Putamen (tissue), 1 donor: ENCODE measurements around the gene SYNPO.

Experiments
- DNase-seq: peaks from one replicate; pipeline ENCODE4 v3.0.0-alpha.2; 2016; ENCODE audit warnings: low spot score

The SYNPO gene

GRCh38 chr5:150642567-150642927 lies 2.1 kb downstream of the SYNPO start:
- DNase-seq = no peak

- DNase-seq = no peak
Observed at GRCh38 chr5:150642991-150643710, 2.7 kb downstream of the SYNPO start.

- DNase-seq = no peak
Observed at GRCh38 chr5:150644058-150644457, 3.6 kb downstream of the SYNPO start.

- no peak for DNase-seq
Observed at GRCh38 chr5:150644514-150644913, 4.1 kb downstream of the SYNPO start.

- no peak for DNase-seq
Observed at GRCh38 chr5:150645070-150645700, 4.7 kb downstream of the SYNPO start.

GRCh38 chr5:150647275-150648251 lies 7.1 kb downstream of the SYNPO start:
- DNase-seq = no peak

- no peak for DNase-seq
Observed at GRCh38 chr5:150648294-150649107, 8.0 kb downstream of the SYNPO start.

- no peak for DNase-seq
Observed at GRCh38 chr5:150649108-150650020, 8.9 kb downstream of the SYNPO start.

GRCh38 chr5:150650021-150651006 lies 9.9 kb downstream of the SYNPO start:
- DNase-seq = no peak

GRCh38 chr5:150651382-150651781 lies 10.9 kb downstream of the SYNPO start:
- DNase-seq = no peak

- DNase-seq = no peak
Observed at GRCh38 chr5:150651924-150652671, 11.6 kb downstream of the SYNPO start.

- DNase-seq = no peak
Observed at GRCh38 chr5:150653145-150653761, 12.8 kb downstream of the SYNPO start.

GRCh38 chr5:150653762-150654556 lies 13.5 kb downstream of the SYNPO start:
- DNase-seq = no peak

GRCh38 chr5:150655221-150655620 lies 14.8 kb downstream of the SYNPO start:
- DNase-seq = no peak

GRCh38 chr5:150656191-150657132 lies 16.0 kb downstream of the SYNPO start:
- peak; percentile 62 for DNase-seq

- DNase-seq = no peak
Observed at GRCh38 chr5:150658121-150658520, 17.7 kb downstream of the SYNPO start.
